Endometrial microvascular endothelial cells (primary cell): Measurements from ENCODE around the gene DCLK2. TPM values are rescaled to one million over a fixed set of nuclear protein-coding genes. Genes with fewer than 3 reads are reported as not detected.
"Not testable (repeated sequence)": the region's sequence is repeated elsewhere in the genome, so short reads cannot be mapped to it uniquely, and the experiment has no call there.

Experiments used
- in situ Hi-C: cut with HindIII; loops from 2 replicates; pipeline ENCODE4 v1.10.0; 2017; ENCODE audit warnings: low sequenced_read_pairs, low pct_unique_long_range_greater_than_20kb; ENCODE audit errors: inconsistent ontology term
- total RNA-seq: library from RNA; depleted of rRNA; stranded (reverse); fragments of >200 nt; gene quantifications from one replicate; pipeline ENCODE4 v1.2.3, GENCODE V29; 2015; ENCODE audit errors: inconsistent ontology term

Gene DCLK2
- total RNA-seq, 1 donor from 2014 or later = 1.3 TPM

- in situ Hi-C loops = no loop called here
These were observed 98.3 kb downstream of the DCLK2 start for GRCh38 chr4:150176547-150176946.

- in situ Hi-C loops = no loop called here
These were observed 99.9 kb downstream of the DCLK2 start for GRCh38 chr4:150178161-150178560.

- in situ Hi-C loops = no loop called here
These were observed 103.3 kb downstream of the DCLK2 start for GRCh38 chr4:150181536-150181935.

GRCh38 chr4:150182794-150183193 is 104.5 kb downstream of the DCLK2 start:
- in situ Hi-C loops = no loop called here

GRCh38 chr4:150185033-150185432 is 106.8 kb downstream of the DCLK2 start:
- in situ Hi-C loops = not testable (repeated sequence)

- in situ Hi-C loops = no loop called here
These were observed 114.7 kb downstream of the DCLK2 start for GRCh38 chr4:150192986-150193385.

GRCh38 chr4:150197256-150197655 is 119.0 kb downstream of the DCLK2 start:
- in situ Hi-C loops = not testable (repeated sequence)

- in situ Hi-C loops = no loop called here
These were observed 120.8 kb downstream of the DCLK2 start for GRCh38 chr4:150199056-150199455.

- in situ Hi-C loops = no loop called here
These were observed 126.8 kb downstream of the DCLK2 start for GRCh38 chr4:150205016-150205415.

GRCh38 chr4:150206265-150206664 is 128.0 kb downstream of the DCLK2 start:
- in situ Hi-C loops = no loop called here

- in situ Hi-C loops = no loop called here
These were observed 128.7 kb downstream of the DCLK2 start for GRCh38 chr4:150206954-150207353.

GRCh38 chr4:150207871-150208270 is 129.6 kb downstream of the DCLK2 start:
- in situ Hi-C loops = no loop called here

- in situ Hi-C loops = no loop called here
These were observed 131.0 kb downstream of the DCLK2 start for GRCh38 chr4:150209140-150209829.

- in situ Hi-C loops = no loop called here
These were observed 132.8 kb downstream of the DCLK2 start for GRCh38 chr4:150211016-150211415.

GRCh38 chr4:150211799-150212445 is 133.7 kb downstream of the DCLK2 start:
- in situ Hi-C loops = no loop called here

- in situ Hi-C loops = no loop called here
These were observed 134.2 kb downstream of the DCLK2 start for GRCh38 chr4:150212485-150212884.

- in situ Hi-C loops = no loop called here
These were observed 134.7 kb downstream of the DCLK2 start for GRCh38 chr4:150212927-150213326.

GRCh38 chr4:150215601-150216000 is 137.4 kb downstream of the DCLK2 start:
- in situ Hi-C loops = no loop called here

- in situ Hi-C loops = no loop called here
These were observed 138.5 kb downstream of the DCLK2 start for GRCh38 chr4:150216726-150217125.

GRCh38 chr4:150217192-150217591 is 138.9 kb downstream of the DCLK2 start:
- in situ Hi-C loops = no loop called here

GRCh38 chr4:150217808-150218207 is 139.6 kb downstream of the DCLK2 start:
- in situ Hi-C loops = no loop called here
